Smooth muscle cell (in vitro differentiated cells): ENCODE results near the gene PCDHGA7. TPM values are rescaled to one million over a fixed set of nuclear protein-coding genes. Genes with fewer than 3 reads are reported as not detected.
"Not testable (repeated sequence)": the region's sequence is repeated elsewhere in the genome, so short reads cannot be mapped to it uniquely, and the experiment has no call there.

Source experiments
- DNase-seq: peaks from one replicate; lab custom pipeline; 2025; ENCODE audit not compliant: unreplicated experiment; lab: John Stamatoyannopoulos, UW
- H2AFZ ChIP-seq: fragments of 200-600 bp; sonication (generic); 2 replicates; pipeline ENCODE4 v1.6.0; 2016; ENCODE audit warnings: antibody characterized with exemption, low read depth, mild to moderate bottlenecking
- H3F3A ChIP-seq: fragments of 200-600 bp; sonication (generic); 2 replicates; pipeline ENCODE4 v1.6.0; 2017; ENCODE audit warnings: antibody characterized with exemption, low read depth
- H3K27ac ChIP-seq: fragments of 200-600 bp; sonication (generic); 2 replicates; pipeline ENCODE4 v1.5.1; 2016; ENCODE audit warnings: low read depth, mild to moderate bottlenecking
- H3K27me3 ChIP-seq: fragments of 200-600 bp; sonication (generic); 2 replicates; pipeline ENCODE4 v1.6.1; 2016; ENCODE audit warnings: low read depth, mild to moderate bottlenecking
- H3K36me3 ChIP-seq: fragments of 200-600 bp; sonication (generic); 2 replicates; pipeline ENCODE4 v1.5.1; 2016; ENCODE audit warnings: low read depth
- H3K4me1 ChIP-seq: fragments of 200-600 bp; sonication (generic); 2 replicates; pipeline ENCODE4 v1.5.1; 2016; ENCODE audit warnings: low read depth
- H3K4me2 ChIP-seq: fragments of 200-600 bp; sonication (generic); 2 replicates; pipeline ENCODE4 v1.6.0; 2016; ENCODE audit warnings: mild to moderate bottlenecking
- H3K4me3 ChIP-seq: fragments of 200-600 bp; sonication (generic); 2 replicates; pipeline ENCODE4 v1.5.1; 2016; ENCODE audit warnings: mild to moderate bottlenecking
- H3K79me2 ChIP-seq: fragments of 200-600 bp; sonication (generic); 2 replicates; pipeline ENCODE4 v1.6.0; 2016; ENCODE audit warnings: low read depth, mild to moderate bottlenecking
- H3K9ac ChIP-seq: fragments of 200-600 bp; sonication (generic); 2 replicates; pipeline ENCODE4 v1.6.0; 2016; ENCODE audit warnings: low read depth
- H3K9me3 ChIP-seq: fragments of 200-600 bp; sonication (generic); replicated peaks from 2 replicates; pipeline ENCODE4 v1.5.1; 2016; ENCODE audit warnings: low read depth
- H4K20me1 ChIP-seq: fragments of 200-600 bp; sonication (generic); 2 replicates; pipeline ENCODE4 v1.6.0; 2016; ENCODE audit warnings: low read depth
- WGBS: methylation state at CpG from one replicate; pipeline ENCODE4 v1.1.7; 2016; ENCODE audit warnings: low lambda C conversion rate; 5-methylcytosine and 5-hydroxymethylcytosine counted together
- polyA plus RNA-seq: library from polyadenylated mRNA; unstranded; fragments of >200 nt; fragmentation: Nextera tagmentation; extraction: Ambion mirVana; gene quantifications from 2 replicates; pipeline ENCODE4 v1.2.1, GENCODE V29; 2016
- total RNA-seq: library from RNA; depleted of rRNA; stranded (reverse); fragments of >200 nt; gene quantifications from 2 replicates; pipeline ENCODE4 v1.2.3, GENCODE V29; 2014
- TF ChIP-seq, protein P1 (sequence below): fragments of 200-600 bp; sonication (generic); IDR thresholded peaks from 2 replicates; pipeline ENCODE4 v1.5.1; 2017; ENCODE audit warnings: borderline replicate concordance, mild to moderate bottlenecking, antibody characterized with exemption; ENCODE audit not compliant: insufficient read depth, poor library complexity, severe bottlenecking

The PCDHGA7 gene
- total and polyA plus RNA-seq, 2 experiments from 2014 or later, result 0.09 TPM; not detected in 1

DNA sequence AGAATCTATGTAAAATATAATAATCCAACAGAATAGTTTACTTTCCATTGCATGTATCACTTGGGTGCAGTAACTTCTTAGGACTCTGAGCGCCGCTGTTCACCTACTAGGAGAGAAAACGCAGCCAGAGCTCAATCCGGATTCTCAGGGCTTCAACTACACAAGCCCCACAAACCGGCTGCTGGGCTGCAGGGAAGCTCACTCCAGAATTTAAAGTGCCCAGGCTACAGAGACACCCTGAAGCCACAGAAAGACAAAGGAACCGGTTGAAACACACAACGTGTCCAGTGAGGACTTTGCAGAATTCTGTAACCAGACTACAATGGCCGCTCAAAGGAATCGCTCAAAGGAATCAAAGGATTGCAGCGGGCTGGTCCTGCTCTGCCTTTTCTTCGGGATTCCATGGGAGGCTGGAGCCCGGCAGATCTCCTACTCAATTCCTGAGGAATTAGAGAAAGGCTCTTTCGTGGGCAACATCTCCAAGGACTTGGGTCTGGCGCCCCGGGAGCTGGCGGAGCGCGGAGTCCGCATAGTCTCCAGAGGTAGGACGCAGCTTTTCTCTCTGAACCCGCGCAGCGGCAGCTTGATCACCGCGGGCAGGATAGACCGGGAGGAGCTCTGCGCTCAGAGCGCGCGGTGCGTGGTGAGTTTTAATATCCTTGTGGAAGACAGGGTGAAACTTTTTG is 30.5 kb downstream of the PCDHGA7 start, which contains the start of gene PCDHGA10:
Gene PCDHGA10 (plus strand): TSS at position 134 of the 686 bp plus-strand sequence. CDS start 189 bp downstream, at position 323.
- DNase-seq, result no peak
- peak within 1 kb of the TSS; percentile 86 for H3K4me2 ChIP-seq
- peak within 1 kb of the TSS; percentile 66 for H3K4me3 ChIP-seq
- WGBS, result 38% methylated on average over 31 of the region's 31 CpGs
- H3F3A ChIP-seq, result no peaks in the 10 kb centered on the region
- H3K27ac ChIP-seq, result peak within 1 kb of the TSS; percentile 55
- H3K4me1 ChIP-seq, result peaks cover 5% of the 10 kb centered on the region
- peaks cover 7% of the 10 kb centered on the region for H3K36me3 ChIP-seq
- TF ChIP-seq, protein P1, sequence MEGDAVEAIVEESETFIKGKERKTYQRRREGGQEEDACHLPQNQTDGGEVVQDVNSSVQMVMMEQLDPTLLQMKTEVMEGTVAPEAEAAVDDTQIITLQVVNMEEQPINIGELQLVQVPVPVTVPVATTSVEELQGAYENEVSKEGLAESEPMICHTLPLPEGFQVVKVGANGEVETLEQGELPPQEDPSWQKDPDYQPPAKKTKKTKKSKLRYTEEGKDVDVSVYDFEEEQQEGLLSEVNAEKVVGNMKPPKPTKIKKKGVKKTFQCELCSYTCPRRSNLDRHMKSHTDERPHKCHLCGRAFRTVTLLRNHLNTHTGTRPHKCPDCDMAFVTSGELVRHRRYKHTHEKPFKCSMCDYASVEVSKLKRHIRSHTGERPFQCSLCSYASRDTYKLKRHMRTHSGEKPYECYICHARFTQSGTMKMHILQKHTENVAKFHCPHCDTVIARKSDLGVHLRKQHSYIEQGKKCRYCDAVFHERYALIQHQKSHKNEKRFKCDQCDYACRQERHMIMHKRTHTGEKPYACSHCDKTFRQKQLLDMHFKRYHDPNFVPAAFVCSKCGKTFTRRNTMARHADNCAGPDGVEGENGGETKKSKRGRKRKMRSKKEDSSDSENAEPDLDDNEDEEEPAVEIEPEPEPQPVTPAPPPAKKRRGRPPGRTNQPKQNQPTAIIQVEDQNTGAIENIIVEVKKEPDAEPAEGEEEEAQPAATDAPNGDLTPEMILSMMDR, result peak; percentile 64
- H4K20me1 ChIP-seq, result no peaks in the 10 kb centered on the region
- no peaks in the 10 kb centered on the region for H3K27me3 ChIP-seq
- peak within 1 kb of the TSS; percentile 63 for H3K9ac ChIP-seq
- H3K9me3 ChIP-seq, result no peaks in the 10 kb centered on the region
- peak within 1 kb of the TSS; percentile 92 for H2AFZ ChIP-seq
- H3K79me2 ChIP-seq, result peaks cover 36% of the 10 kb centered on the region

GRCh38 chr5:141413540-141414069 is 31.1 kb downstream of the PCDHGA7 start:
- 64% methylated on average over 25 of the region's 25 CpGs for WGBS
- Histone ChIP-seq H4K20me1 (no peaks in the 10 kb centered on the region), H3K36me3 (peaks cover 7% of the 10 kb centered on the region), H3K4me3 (peak overlapping the region; percentile 66), H2AFZ (peak overlapping the region; percentile 92), H3K79me2 (peaks cover 38% of the 10 kb centered on the region), H3K4me2 (peak overlapping the region; percentile 86), H3F3A (no peaks in the 10 kb centered on the region), H3K9me3 (no peaks in the 10 kb centered on the region), H3K27ac (no peak overlapping the region), H3K9ac (no peak overlapping the region), H3K4me1 (peaks cover 5% of the 10 kb centered on the region), H3K27me3 (no peaks in the 10 kb centered on the region)
- TF ChIP-seq, protein P1, result no peak
- DNase-seq, result no peak

DNA sequence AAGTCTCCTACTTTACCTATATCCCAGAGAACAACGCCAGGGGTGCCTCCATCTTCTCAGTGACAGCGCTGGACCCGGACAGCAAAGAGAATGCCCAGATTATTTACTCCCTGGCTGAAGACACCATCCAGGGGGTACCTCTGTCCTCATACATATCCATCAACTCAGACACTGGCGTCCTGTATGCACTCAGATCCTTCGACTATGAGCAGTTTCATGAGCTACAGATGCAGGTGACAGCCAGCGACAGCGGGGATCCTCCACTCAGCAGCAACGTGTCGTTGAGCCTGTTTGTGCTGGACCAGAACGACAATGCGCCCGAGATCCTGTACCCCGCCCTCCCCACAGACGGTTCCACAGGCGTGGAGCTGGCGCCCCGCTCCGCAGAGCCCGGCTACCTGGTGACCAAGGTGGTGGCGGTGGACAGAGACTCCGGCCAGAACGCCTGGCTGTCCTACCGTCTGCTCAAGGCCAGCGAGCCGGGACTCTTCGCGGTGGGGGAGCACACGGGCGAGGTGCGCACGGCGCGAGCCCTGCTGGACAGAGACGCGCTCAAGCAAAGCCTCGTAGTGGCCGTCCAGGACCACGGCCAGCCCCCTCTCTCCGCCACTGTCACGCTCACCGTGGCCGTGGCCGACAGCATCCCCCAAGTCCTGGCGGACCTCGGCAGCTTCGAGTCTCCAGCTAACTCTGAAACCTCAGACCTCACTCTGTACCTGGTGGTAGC is 32.2 kb downstream of the PCDHGA7 start:
- H4K20me1 ChIP-seq, H3K4me3 ChIP-seq, H3K9ac ChIP-seq, H3K36me3 ChIP-seq, H3K27me3 ChIP-seq, H3K9me3 ChIP-seq, DNase-seq, H2AFZ ChIP-seq, H3F3A ChIP-seq, H3K4me2 ChIP-seq, H3K4me1 ChIP-seq, H3K27ac ChIP-seq: not testable (repeated sequence)
- WGBS, result 98% methylated on average over 45 of the region's 46 CpGs
- peaks cover 46% of the 10 kb centered on the region for H3K79me2 ChIP-seq

DNA sequence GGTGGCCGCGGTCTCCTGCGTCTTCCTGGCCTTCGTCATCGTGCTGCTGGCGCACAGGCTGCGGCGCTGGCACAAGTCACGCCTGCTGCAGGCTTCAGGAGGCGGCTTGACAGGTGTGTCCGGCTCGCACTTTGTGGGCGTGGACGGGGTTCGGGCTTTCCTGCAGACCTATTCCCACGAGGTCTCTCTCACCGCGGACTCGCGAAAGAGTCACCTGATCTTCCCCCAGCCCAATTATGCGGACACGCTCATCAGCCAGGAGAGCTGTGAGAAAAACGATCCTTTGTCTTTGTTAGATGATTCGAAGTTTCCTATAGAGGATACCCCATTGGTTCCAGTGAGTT is 32.7 kb downstream of the PCDHGA7 start:
- 99% methylated on average over 24 of the region's 24 CpGs for WGBS
- not testable (repeated sequence) for H2AFZ ChIP-seq, H3F3A ChIP-seq, H4K20me1 ChIP-seq, H3K27ac ChIP-seq, H3K27me3 ChIP-seq, H3K4me1 ChIP-seq, H3K9me3 ChIP-seq, H3K4me3 ChIP-seq, H3K4me2 ChIP-seq, H3K9ac ChIP-seq, DNase-seq
- Histone ChIP-seq H3K36me3 (peaks cover 12% of the 10 kb centered on the region), H3K79me2 (peaks cover 52% of the 10 kb centered on the region)
